H9 (cell line): ENCODE data around the gene SOX13. TPM values are rescaled to one million over a fixed set of nuclear protein-coding genes. Genes with fewer than 3 reads are reported as not detected.

Experiments
- DNase-seq: peaks from one replicate; pipeline ENCODE4 v3.0.0-alpha.2; 2017
- H2AFZ ChIP-seq: one replicate; pipeline ENCODE4 v1.6.1; 2013; ENCODE audit warnings: mild to moderate bottlenecking, low read length, control low read depth, moderate library complexity
- H2AK5ac ChIP-seq: 2 replicates; pipeline ENCODE4 v1.6.1; 2013; ENCODE audit warnings: low read length, control low read depth, mixed read lengths; ENCODE audit not compliant: insufficient read length
- H2BK120ac ChIP-seq: one replicate; pipeline ENCODE4 v1.6.1; 2013; ENCODE audit warnings: low read depth, mild to moderate bottlenecking, low read length, control low read depth, inconsistent platforms; ENCODE audit not compliant: poor library complexity, severe bottlenecking
- H2BK12ac ChIP-seq: 2 replicates; pipeline ENCODE4 v1.6.1; 2013; ENCODE audit warnings: low read length, control low read depth, mixed read lengths, low read depth; ENCODE audit not compliant: insufficient read length
- H2BK15ac ChIP-seq: 2 replicates; pipeline ENCODE4 v1.6.1; 2013; ENCODE audit warnings: low read depth, low read length, control low read depth
- H2BK20ac ChIP-seq: one replicate; pipeline ENCODE4 v1.6.1; 2013; ENCODE audit warnings: low read depth, mild to moderate bottlenecking, low read length, control low read depth, inconsistent platforms; ENCODE audit not compliant: poor library complexity, severe bottlenecking
- H2BK5ac ChIP-seq: 2 replicates; pipeline ENCODE4 v1.6.1; 2013; ENCODE audit warnings: low read length, control low read depth, mixed read lengths; ENCODE audit not compliant: insufficient read length
- H3K14ac ChIP-seq: 2 replicates; pipeline ENCODE4 v1.6.1; 2013; ENCODE audit warnings: low read length, control low read depth; ENCODE audit not compliant: insufficient read depth
- H3K18ac ChIP-seq: 2 replicates; pipeline ENCODE4 v1.6.1; 2013; ENCODE audit warnings: low read depth, mild to moderate bottlenecking, mixed read lengths, low read length, control low read depth; ENCODE audit not compliant: insufficient read length
- H3K23ac ChIP-seq: 2 replicates; pipeline ENCODE4 v1.6.1; 2013; ENCODE audit warnings: low read length, control low read depth, mixed read lengths, low read depth; ENCODE audit not compliant: insufficient read length
- H3K23me2 ChIP-seq: 2 replicates; pipeline ENCODE4 v1.6.1; 2013; ENCODE audit warnings: low read depth, mild to moderate bottlenecking, mixed read lengths, low read length, control low read depth; ENCODE audit not compliant: insufficient read length, poor library complexity, severe bottlenecking
- H3K27ac ChIP-seq: 2 replicates; pipeline ENCODE4 v1.5.1; 2013; ENCODE audit warnings: low read length, control low read depth, mixed read lengths, low read depth; ENCODE audit not compliant: insufficient read length
- H3K27me3 ChIP-seq: 2 replicates; pipeline ENCODE4 v1.6.1; 2013; ENCODE audit warnings: low read length, control low read depth, inconsistent platforms; ENCODE audit not compliant: insufficient read depth
- H3K4ac ChIP-seq: 2 replicates; pipeline ENCODE4 v1.6.1; 2013; ENCODE audit warnings: low read depth, mild to moderate bottlenecking, control low read depth, inconsistent platforms, low read length, moderate library complexity
- H3K4me1 ChIP-seq: 2 replicates; pipeline ENCODE4 v1.6.1; 2013; ENCODE audit warnings: low read length, control low read depth, inconsistent platforms; ENCODE audit not compliant: insufficient read depth
- H3K4me2 ChIP-seq: 2 replicates; pipeline ENCODE4 v1.6.1; 2013; ENCODE audit warnings: low read length, control low read depth, mixed read lengths; ENCODE audit not compliant: insufficient read length, insufficient read depth
- H3K56ac ChIP-seq: 2 replicates; pipeline ENCODE4 v1.6.1; 2013; ENCODE audit warnings: low read depth, mild to moderate bottlenecking, mixed read lengths, low read length, control low read depth; ENCODE audit not compliant: insufficient read length
- H3K79me1 ChIP-seq: 2 replicates; pipeline ENCODE4 v1.6.1; 2013; ENCODE audit warnings: low read depth, mild to moderate bottlenecking, moderate library complexity, low read length, control low read depth, inconsistent platforms; ENCODE audit not compliant: insufficient read depth, poor library complexity, severe bottlenecking
- H3K79me2 ChIP-seq: 2 replicates; pipeline ENCODE4 v1.6.1; 2013; ENCODE audit warnings: low read length, control low read depth, inconsistent platforms; ENCODE audit not compliant: insufficient read depth
- H3K9ac ChIP-seq: 2 replicates; pipeline ENCODE4 v1.6.1; 2013; ENCODE audit warnings: low read length, control low read depth, mixed read lengths; ENCODE audit not compliant: insufficient read length; ENCODE audit errors: extremely low read depth
- H3K9me3 ChIP-seq: one replicate; pipeline ENCODE4 v1.6.1; 2013; ENCODE audit warnings: low read depth, low read length, inconsistent platforms; ENCODE audit not compliant: control insufficient read depth
- H3T11ph ChIP-seq: one replicate; pipeline ENCODE4 v1.6.1; 2013; ENCODE audit warnings: mild to moderate bottlenecking, low read length, control low read depth, inconsistent platforms
- H4K20me1 ChIP-seq: one replicate; pipeline ENCODE4 v1.6.1; 2013; ENCODE audit not compliant: control insufficient read depth, insufficient read length, insufficient read depth
- H4K5ac ChIP-seq: 2 replicates; pipeline ENCODE4 v1.6.1; 2013; ENCODE audit warnings: low read depth, mild to moderate bottlenecking, mixed read lengths, low read length, control low read depth; ENCODE audit not compliant: insufficient read length
- H4K8ac ChIP-seq: replicated peaks from 2 replicates; pipeline ENCODE4 v1.6.1; 2013; ENCODE audit warnings: low read length, control low read depth, mixed read lengths, low read depth; ENCODE audit not compliant: insufficient read length
- H4K91ac ChIP-seq: 2 replicates; pipeline ENCODE4 v1.6.1; 2013; ENCODE audit warnings: low read depth, mild to moderate bottlenecking, moderate library complexity, mixed read lengths, low read length, control low read depth; ENCODE audit not compliant: insufficient read length
- H3K27ac Mint-ChIP-seq, 3 experiments: 2 replicates in 2 of 3; 3 replicates in 1 of 3; pipeline ENCODE4 v1.8.0; 2020 to 2021; ENCODE audit warnings: mixed read lengths in 3 of 3, mild to moderate bottlenecking in 1 of 3, moderate library complexity in 1 of 3
- H3K27me3 Mint-ChIP-seq: 2 replicates; pipeline ENCODE4 v1.8.0; 2021; ENCODE audit warnings: low read depth, mild to moderate bottlenecking, moderate library complexity, mixed read lengths
- H3K36me3 Mint-ChIP-seq, 3 experiments: 2 replicates in 2 of 3; 3 replicates in 1 of 3; pipeline ENCODE4 v1.8.0; 2020 to 2021; ENCODE audit warnings: low read depth in 3 of 3, mixed read lengths in 3 of 3; ENCODE audit not compliant: insufficient read depth in 1 of 3
- H3K4me1 Mint-ChIP-seq, 2 experiments: 2 replicates each; pipeline ENCODE4 v1.8.0; 2020; ENCODE audit warnings: mixed read lengths in 2 of 2
- H3K4me3 Mint-ChIP-seq, 2 experiments: 2 replicates in 1 of 2; 3 replicates in 1 of 2; pipeline ENCODE4 v1.8.0; 2020 to 2021; ENCODE audit warnings: mild to moderate bottlenecking in 2 of 2, mixed read lengths in 2 of 2, moderate library complexity in 1 of 2
- H3K9me3 Mint-ChIP-seq, 2 experiments: 2 replicates in 1 of 2; 3 replicates in 1 of 2; pipeline ENCODE4 v1.8.0; 2020; ENCODE audit warnings: mild to moderate bottlenecking in 2 of 2, mixed read lengths in 2 of 2, moderate library complexity in 1 of 2
- CTCF ChIP-seq: fragments of 200-600 bp; sonication (generic); conservative IDR thresholded peaks from 3 replicates; pipeline ENCODE4 v1.8.0; 2021; ENCODE audit warnings: antibody characterized with exemption, mild to moderate bottlenecking
- WGBS: extraction: QIAGEN DNeasy Blood & Tissue Kit; methylation state at CpG from one replicate; pipeline ENCODE4 v1.1.7; 2013; ENCODE audit warnings: missing lambda C conversion rate, low lambda C conversion rate, mixed read lengths; ENCODE audit not compliant: insufficient read length; ENCODE audit errors: extremely low coverage; 5-methylcytosine and 5-hydroxymethylcytosine counted together
- total RNA-seq: library from RNA; stranded (reverse); gene quantifications from 2 replicates; pipeline ENCODE4 v1.2.1, GENCODE V29; 2021

SOX13 gene
- total RNA-seq, 1 experiment from 2014 or later: 120 TPM

GRCh38 chr1:204092632-204093420 is 19.9 kb downstream of the SOX13 start:
- no CpG with 5 or more reads among the region's 12 CpGs for WGBS

More at GRCh38 chr1:204092632-204093420, 19.9 kb downstream of the SOX13 start:
- DNase-seq: no peak
- Mint-ChIP-seq H3K27ac (peak overlapping the region; percentile 19 to 57 (median 41); a peak in 5 of 7 replicates), H3K9me3 (no peaks in the 10 kb centered on the region), H3K4me3 (no peak overlapping the region; a peak in 1 of 5 replicates), H3K4me1 (peaks cover 83 to 88% of the 10 kb centered on the region in 2 experiments), H3K36me3 (peaks cover 2 to 10% (median 8%) of the 10 kb centered on the region in 3 experiments; a peak in 4 of 7 replicates), H3K27me3 (no peaks in the 10 kb centered on the region; the same call in 1 of the 2 replicates)
- no peak overlapping the region for H3K14ac ChIP-seq
- H3K23me2 ChIP-seq: no peaks in the 10 kb centered on the region
- no peak overlapping the region for H2BK20ac ChIP-seq
- no peak overlapping the region for H2BK12ac ChIP-seq
- no peak overlapping the region for H3K23ac ChIP-seq
- H2BK120ac ChIP-seq: no peak overlapping the region
- H2BK5ac ChIP-seq: no peak overlapping the region
- H3K9ac ChIP-seq: no peak overlapping the region
- TF ChIP-seq CTCF: no peak
- H2AK5ac ChIP-seq: no peak overlapping the region
- H3K79me1 ChIP-seq: peaks cover 6% of the 10 kb centered on the region
- no peak overlapping the region for H4K5ac ChIP-seq
- no peak overlapping the region for H2AFZ ChIP-seq
- peaks cover 81% of the 10 kb centered on the region for H3K79me2 ChIP-seq
- H3K4me2 ChIP-seq: no peak overlapping the region
- H3K56ac ChIP-seq: no peak overlapping the region
- 0 out of 2 replicates have a peak overlapping the region, but pooled peaks have one; percentile 30 for H2BK15ac ChIP-seq
- no peak overlapping the region for H3K18ac ChIP-seq
- no peak overlapping the region for H3T11ph ChIP-seq
- H4K8ac ChIP-seq: no peak overlapping the region
- no peaks in the 10 kb centered on the region for H3K27me3 ChIP-seq
- no peaks in the 10 kb centered on the region for H3K9me3 ChIP-seq
- no peak overlapping the region for H3K4ac ChIP-seq
- no peak overlapping the region for H4K91ac ChIP-seq
- H4K20me1 ChIP-seq: peaks cover 4% of the 10 kb centered on the region
- H3K4me1 ChIP-seq: peaks cover 39% of the 10 kb centered on the region
- no peak overlapping the region for H3K27ac ChIP-seq
